Fibroblast of villous mesenchyme (primary cell): ENCODE results near the gene SLC30A3. TPM values are rescaled to one million over a fixed set of nuclear protein-coding genes. Genes with fewer than 3 reads are reported as not detected.

Experiments
- DNase-seq: peaks from one replicate; pipeline ENCODE4 v3.0.0-alpha.2; 2010; ENCODE audit warnings: low read depth
- H3K4me3 ChIP-seq: 2 replicates; pipeline ENCODE4 v1.5.1; 2011; ENCODE audit warnings: low read depth, mild to moderate bottlenecking, low read length
- total RNA-seq: library from RNA; depleted of rRNA; stranded (reverse); fragments of >200 nt; gene quantifications from 2 replicates; pipeline ENCODE4 v1.2.3, GENCODE V29; 2012
- TF ChIP-seq, protein P1 (sequence below): IDR thresholded peaks from 2 replicates; pipeline ENCODE4 v1.5.1; 2012; ENCODE audit warnings: low read depth, mild to moderate bottlenecking, low read length; ENCODE audit not compliant: insufficient read depth

SLC30A3 gene
- total RNA-seq, 1 donor, result not detected

DNA sequence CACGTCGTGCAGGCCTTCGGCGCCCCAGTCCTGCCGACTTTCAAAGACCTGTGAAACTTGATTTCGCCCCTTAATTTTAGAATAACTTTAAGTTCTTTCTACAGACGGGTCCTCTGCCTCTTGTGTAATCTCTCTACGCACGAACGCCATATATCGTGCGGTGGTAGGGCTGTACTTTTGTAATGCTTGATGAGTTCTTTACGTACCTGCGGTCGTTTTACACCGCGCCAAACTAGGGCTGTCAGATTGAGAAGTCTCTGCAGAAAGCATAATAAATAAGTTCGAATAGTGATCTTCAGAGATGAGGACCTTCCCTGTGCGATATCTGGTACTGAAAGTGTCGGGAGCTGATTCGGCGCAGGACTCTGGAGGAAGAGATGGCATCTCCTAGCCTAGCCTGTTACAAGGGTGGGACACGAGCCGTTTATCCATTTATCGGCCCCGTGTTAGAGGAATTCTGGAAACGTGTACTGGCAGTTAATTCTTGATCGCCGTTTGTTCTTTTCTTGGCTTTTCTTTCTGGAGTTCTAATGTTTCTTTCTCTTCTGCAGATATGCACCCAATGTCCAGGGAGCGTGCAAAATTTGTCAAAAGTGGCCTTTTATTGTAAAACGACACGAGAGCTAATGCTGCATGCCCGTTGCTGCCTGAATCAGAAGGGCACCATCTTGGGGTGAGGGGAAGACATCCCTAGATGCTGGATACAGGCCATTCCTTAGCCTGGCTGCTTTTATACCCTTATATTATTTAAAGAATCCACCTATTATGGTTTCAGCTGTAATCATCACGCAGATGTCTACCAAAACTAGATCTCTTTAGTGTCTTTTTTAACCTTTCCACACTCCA lies 50.0 kb downstream of the SLC30A3 start:
- peak; percentile 88 for DNase-seq
- peak overlapping the region; percentile 91 for H3K4me3 ChIP-seq

DNA sequence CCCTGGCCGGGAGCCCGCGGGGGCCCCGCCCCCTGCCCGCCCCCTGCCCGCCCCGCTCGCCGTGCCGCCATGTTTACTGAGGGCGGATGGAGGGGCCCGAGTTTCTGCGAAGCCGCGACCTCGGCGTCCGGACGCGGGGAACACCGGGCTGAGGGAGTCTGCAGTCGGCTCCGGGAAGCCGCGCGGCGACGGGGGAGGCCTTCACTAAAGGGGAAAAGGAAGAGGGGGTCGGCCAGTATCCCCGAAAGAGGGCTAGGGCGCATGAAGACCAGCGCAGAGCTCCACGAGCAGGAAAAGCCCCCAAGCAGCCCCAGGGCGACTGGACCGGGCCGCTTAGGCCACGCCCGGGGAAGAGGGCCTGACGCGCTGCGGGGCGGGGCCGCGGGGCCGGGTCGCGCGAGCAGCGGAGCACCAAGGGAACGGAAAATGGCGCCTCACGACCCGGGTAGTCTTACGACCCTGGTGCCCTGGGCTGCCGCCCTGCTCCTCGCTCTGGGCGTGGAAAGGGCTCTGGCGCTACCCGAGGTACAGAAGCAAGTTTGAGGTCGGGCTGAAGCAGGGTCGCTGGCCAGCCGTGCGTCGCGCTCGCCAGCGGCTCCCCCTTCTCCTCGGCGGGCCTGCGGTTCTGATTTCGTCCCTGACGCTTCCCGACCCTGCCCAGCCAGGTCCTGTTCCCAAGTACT lies 50.8 kb downstream of the SLC30A3 start, which contains the start of the genes ATRAID and SLC5A6:
TSS of gene ATRAID (plus strand) at position 99 of the 683 bp plus-strand sequence. CDS start at position 427, 328 bp downstream.
TSS of gene SLC5A6 (minus strand) at position 326 of the 683 bp plus-strand sequence. CDS start 4,618 bp downstream, outside the sequence.
- H3K4me3 ChIP-seq, result peak within 1 kb of the TSS; percentile 91
- TF ChIP-seq, protein P1, sequence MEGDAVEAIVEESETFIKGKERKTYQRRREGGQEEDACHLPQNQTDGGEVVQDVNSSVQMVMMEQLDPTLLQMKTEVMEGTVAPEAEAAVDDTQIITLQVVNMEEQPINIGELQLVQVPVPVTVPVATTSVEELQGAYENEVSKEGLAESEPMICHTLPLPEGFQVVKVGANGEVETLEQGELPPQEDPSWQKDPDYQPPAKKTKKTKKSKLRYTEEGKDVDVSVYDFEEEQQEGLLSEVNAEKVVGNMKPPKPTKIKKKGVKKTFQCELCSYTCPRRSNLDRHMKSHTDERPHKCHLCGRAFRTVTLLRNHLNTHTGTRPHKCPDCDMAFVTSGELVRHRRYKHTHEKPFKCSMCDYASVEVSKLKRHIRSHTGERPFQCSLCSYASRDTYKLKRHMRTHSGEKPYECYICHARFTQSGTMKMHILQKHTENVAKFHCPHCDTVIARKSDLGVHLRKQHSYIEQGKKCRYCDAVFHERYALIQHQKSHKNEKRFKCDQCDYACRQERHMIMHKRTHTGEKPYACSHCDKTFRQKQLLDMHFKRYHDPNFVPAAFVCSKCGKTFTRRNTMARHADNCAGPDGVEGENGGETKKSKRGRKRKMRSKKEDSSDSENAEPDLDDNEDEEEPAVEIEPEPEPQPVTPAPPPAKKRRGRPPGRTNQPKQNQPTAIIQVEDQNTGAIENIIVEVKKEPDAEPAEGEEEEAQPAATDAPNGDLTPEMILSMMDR, result no peak
- DNase-seq, result peak; percentile 89

More for the DNA sequence above, 50.0 kb downstream of the SLC30A3 start:
- TF ChIP-seq, protein P1, result no peak

DNA sequence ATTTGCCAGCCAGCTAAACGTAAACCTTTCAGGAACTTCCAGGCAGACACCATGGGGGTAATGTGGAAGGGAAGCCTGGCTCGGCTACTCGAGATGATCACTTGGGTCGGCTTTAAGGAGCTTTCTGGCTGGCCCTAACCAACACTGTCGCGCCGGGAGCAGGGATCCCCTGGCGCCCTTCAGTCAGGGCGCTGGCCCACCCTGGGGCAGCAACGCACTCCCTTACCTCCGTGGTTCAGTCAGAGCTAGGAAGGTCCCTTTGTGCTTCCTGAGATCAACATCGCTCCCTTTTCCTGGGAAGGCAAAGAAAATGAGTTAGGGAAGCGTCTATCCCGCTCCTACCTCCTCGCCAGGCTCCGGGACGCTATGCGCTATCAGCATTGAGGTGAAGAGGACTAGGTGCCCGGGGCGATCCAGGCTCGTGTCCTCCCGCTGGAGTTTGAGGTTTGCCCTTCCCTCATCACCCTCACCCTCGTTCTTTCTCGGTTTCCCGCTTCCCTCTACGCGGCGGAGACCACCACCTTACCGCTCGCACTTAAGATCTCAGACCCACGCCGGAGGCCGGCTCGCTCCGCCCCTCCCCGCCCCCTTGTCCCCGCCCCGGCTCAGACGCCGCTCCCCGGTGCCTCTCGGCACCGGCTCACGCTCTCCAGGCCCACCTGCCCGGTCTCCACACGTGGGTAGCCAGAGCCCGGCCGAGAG lies 51.5 kb downstream of the SLC30A3 start:
- peak; percentile 19 for DNase-seq

DNA sequence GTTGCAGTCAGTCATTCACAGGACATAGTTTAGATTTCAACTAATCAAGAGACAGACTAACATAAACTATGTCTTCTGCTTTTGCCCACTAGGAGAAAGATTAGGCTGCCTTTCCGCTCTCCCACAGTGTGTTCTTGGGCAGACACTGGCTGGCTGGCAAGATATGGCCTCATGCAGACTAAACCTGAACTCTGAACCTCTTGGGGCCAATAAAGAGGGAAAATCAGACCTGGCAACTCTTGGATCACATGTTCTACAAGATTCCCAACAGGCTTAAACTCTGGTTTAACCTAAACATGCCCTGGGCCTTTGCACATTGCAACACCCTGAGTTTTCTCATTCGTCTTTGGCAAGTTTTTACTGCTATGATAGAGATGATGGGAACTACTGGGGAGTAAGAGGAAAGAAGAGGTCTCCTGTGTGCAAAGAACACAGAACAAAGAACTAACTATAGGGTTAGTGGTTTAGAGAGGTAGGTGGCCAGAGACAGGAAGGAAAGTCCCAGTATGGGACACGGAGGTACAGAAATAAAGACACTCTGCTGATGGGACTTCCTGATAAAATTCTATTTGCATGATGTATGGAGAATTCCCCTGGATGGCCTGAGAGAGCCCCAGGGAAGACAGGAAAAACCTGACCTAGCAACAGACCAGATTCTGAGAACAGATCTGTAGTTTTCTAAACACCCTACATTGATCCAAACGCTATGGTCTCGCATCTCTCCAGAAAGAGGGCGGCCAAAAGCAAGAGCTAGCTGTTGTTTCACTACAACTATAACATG lies 53.0 kb downstream of the SLC30A3 start:
- no peak overlapping the region for H3K4me3 ChIP-seq
- TF ChIP-seq, protein P1, result no peak
- peak; percentile 74 for DNase-seq

More for the DNA sequence above, 51.5 kb downstream of the SLC30A3 start:
- H3K4me3 ChIP-seq, result peak overlapping the region; percentile 91
- TF ChIP-seq, protein P1, result no peak

DNA sequence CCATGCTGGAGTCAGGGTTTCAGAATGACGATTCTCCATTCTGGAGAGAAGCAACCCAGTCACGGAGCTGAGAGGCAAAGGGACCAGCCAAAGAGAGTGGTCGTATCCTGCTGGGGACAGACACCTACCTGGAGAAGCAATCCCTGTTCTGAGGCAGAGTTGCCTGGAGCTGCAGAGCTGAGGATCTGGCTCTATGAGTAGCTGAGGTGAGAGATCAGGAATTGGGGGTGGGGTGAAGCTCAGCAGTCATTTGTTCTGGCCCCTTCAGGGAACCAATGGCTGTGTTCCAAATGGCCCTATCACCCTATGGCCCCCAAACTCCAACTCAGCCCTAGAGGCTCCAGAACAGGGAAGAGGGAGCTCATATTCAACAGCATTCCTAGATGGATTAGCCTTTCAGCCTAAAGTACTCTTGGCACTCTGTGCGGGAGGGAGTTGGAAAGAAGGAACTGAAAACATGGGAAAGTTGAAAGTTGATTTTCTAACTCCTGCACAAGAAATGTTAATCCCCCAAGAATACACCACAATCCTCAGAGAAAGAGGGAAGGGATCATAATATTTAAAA lies 54.3 kb downstream of the SLC30A3 start:
- no peak overlapping the region for H3K4me3 ChIP-seq
- TF ChIP-seq, protein P1, result no peak
- DNase-seq, result no peak
